Epithelial cell of esophagus (primary cell): Measurements from ENCODE around the gene SNPH.
A peak's percentile ranks its signal among the peaks of the same experiment; 100 is the strongest.
"Not testable (repeated sequence)": the region's sequence is repeated elsewhere in the genome, so short reads cannot be mapped to it uniquely, and the experiment has no call there.

ENCODE experiments used
- DNase-seq: peaks from one replicate; pipeline ENCODE4 v3.0.0; 2010; ENCODE audit warnings: low read depth
- H3K4me3 ChIP-seq: 2 replicates; pipeline ENCODE4 v1.5.1; 2011; ENCODE audit warnings: mild to moderate bottlenecking, low read length, control low read depth
- CTCF ChIP-seq: IDR thresholded peaks from 2 replicates; pipeline ENCODE4 v1.5.1; 2011; ENCODE audit warnings: low read depth, mild to moderate bottlenecking, low read length, control low read depth, inconsistent platforms; ENCODE audit not compliant: insufficient read depth; ENCODE audit errors: missing control alignments

The SNPH gene

GRCh38 chr20:1232286-1233111 lies 33.6 kb upstream of the SNPH start:
- no peak for TF ChIP-seq CTCF
- DNase-seq = no peak
- H3K4me3 ChIP-seq = no peak overlapping the region

- H3K4me3 ChIP-seq = no peak overlapping the region
- no peak for DNase-seq
- TF ChIP-seq CTCF = no peak
These were observed 25.5 kb upstream of the SNPH start for GRCh38 chr20:1240549-1240948.

- H3K4me3 ChIP-seq = no peak overlapping the region
- no peak for DNase-seq
- no peak for TF ChIP-seq CTCF
These were observed 24.6 kb upstream of the SNPH start for GRCh38 chr20:1241456-1241855.

GRCh38 chr20:1242099-1242498 lies 24.0 kb upstream of the SNPH start:
- no peak for TF ChIP-seq CTCF
- no peak overlapping the region for H3K4me3 ChIP-seq
- no peak for DNase-seq

- TF ChIP-seq CTCF = no peak
- peak; percentile 38 for DNase-seq
These were observed 23.6 kb upstream of the SNPH start for GRCh38 chr20:1242530-1242929.

GRCh38 chr20:1245578-1245977 lies 20.5 kb upstream of the SNPH start:
- no peak for TF ChIP-seq CTCF
- no peak overlapping the region for H3K4me3 ChIP-seq
- DNase-seq = no peak

More at GRCh38 chr20:1242530-1242929, 23.6 kb upstream of the SNPH start:
- no peak overlapping the region for H3K4me3 ChIP-seq

- H3K4me3 ChIP-seq = no peak overlapping the region
- no peak for DNase-seq
- TF ChIP-seq CTCF = no peak
These were observed 18.4 kb upstream of the SNPH start for GRCh38 chr20:1247689-1248088.

GRCh38 chr20:1250282-1250681 lies 15.8 kb upstream of the SNPH start:
- DNase-seq, H3K4me3 ChIP-seq: not testable (repeated sequence)
